Caco-2 (cell line): ENCODE measurements around the gene GTF3A. TPM values are rescaled to one million over a fixed set of nuclear protein-coding genes. Genes with fewer than 3 reads are reported as not detected.

ENCODE experiments used
- BruUV-seq: library from RNA; stranded (reverse); fragments of 400-500 nt; replicated peaks from 2 replicates; lab custom pipeline; 2021; lab: Mats Ljungman, UMichigan
- CTCF ChIA-PET: fragments of 300-600 bp; sonication (Branson Sonifier 250); formaldehyde crosslinking; loops from one replicate; lab custom pipeline; 2022; ENCODE audit warnings: antibody characterized with exemption; lab: Charles Lee
- POLR2A ChIA-PET: fragments of 300-600 bp; sonication (Branson Sonifier 250); formaldehyde crosslinking; loops from one replicate; lab custom pipeline; 2022; ENCODE audit warnings: antibody characterized with exemption; lab: Charles Lee
- DNase-seq, 2 experiments: peaks; one replicate each; pipeline versions ENCODE4 v3.0.0 to v3.0.0-alpha.2; 2020 to 2022
- H3K27me3 ChIP-seq: replicated peaks from 2 replicates; pipeline ENCODE4 v1.6.0; 2011; ENCODE audit warnings: low read length; ENCODE audit not compliant: control insufficient read depth, insufficient read depth
- H3K36me3 ChIP-seq: 2 replicates; pipeline ENCODE4 v1.5.1; 2011; ENCODE audit warnings: low read length; ENCODE audit not compliant: control insufficient read depth, insufficient read depth
- H3K4me1 ChIP-seq: fragments of 250-450 bp; sonication (Bioruptor Pico); 2 replicates; pipeline ENCODE4 v1.5.1; 2020; ENCODE audit warnings: mild to moderate bottlenecking
- H3K4me3 ChIP-seq: 2 replicates; pipeline ENCODE4 v1.5.1; 2011; ENCODE audit warnings: low read depth, mild to moderate bottlenecking, control low read depth, low read length
- H3K9me3 ChIP-seq: fragments of 250-450 bp; sonication (Bioruptor Pico); 2 replicates; pipeline ENCODE4 v1.5.1; 2020; ENCODE audit warnings: mild to moderate bottlenecking, moderate library complexity
- H3K27ac Mint-ChIP-seq: one replicate; pipeline ENCODE4 v1.8.0; 2022; ENCODE audit warnings: mixed read lengths; ENCODE audit not compliant: unreplicated experiment
- H3K27me3 Mint-ChIP-seq: one replicate; pipeline ENCODE4 v1.8.0; 2022; ENCODE audit warnings: mixed read lengths; ENCODE audit not compliant: insufficient read depth, unreplicated experiment
- H3K36me3 Mint-ChIP-seq: one replicate; pipeline ENCODE4 v1.8.0; 2022; ENCODE audit warnings: mild to moderate bottlenecking, mixed read lengths; ENCODE audit not compliant: insufficient read depth, unreplicated experiment
- H3K4me1 Mint-ChIP-seq: one replicate; pipeline ENCODE4 v1.8.0; 2022; ENCODE audit warnings: low read depth, mixed read lengths; ENCODE audit not compliant: unreplicated experiment
- H3K4me3 Mint-ChIP-seq: one replicate; pipeline ENCODE4 v1.8.0; 2022; ENCODE audit warnings: mild to moderate bottlenecking, moderate library complexity, mixed read lengths; ENCODE audit not compliant: unreplicated experiment
- H3K9me3 Mint-ChIP-seq: one replicate; pipeline ENCODE4 v1.8.0; 2022; ENCODE audit warnings: mixed read lengths; ENCODE audit not compliant: unreplicated experiment
- intact Hi-C: fragments of 100-400 bp; cut with micrococcal nuclease; formaldehyde crosslinking; loops from one replicate; pipeline ENCODE4 v1.10.0; 2022; ENCODE audit not compliant: unreplicated experiment
- total RNA-seq: library from RNA; stranded (reverse); gene quantifications from 2 replicates; pipeline ENCODE4 v1.2.3, GENCODE V29; 2022
- TF ChIP-seq, protein P1 (sequence below), 2 experiments: fragments of 200-600 bp in 1 of 2; IDR thresholded peaks; 1 replicate in 1 of 2; 2 replicates in 1 of 2; pipeline versions ENCODE4 v1.5.1 to v1.8.0; 2011 to 2022; ENCODE audit warnings: antibody characterized with exemption in 1 of 2, control low read depth in 1 of 2, inconsistent platforms in 1 of 2, low read depth in 1 of 2, low read length in 1 of 2, mild to moderate bottlenecking in 1 of 2, moderate library complexity in 1 of 2; ENCODE audit not compliant: insufficient read depth in 1 of 2, severe bottlenecking in 1 of 2, unreplicated experiment in 1 of 2

The GTF3A gene
- total RNA-seq, 1 experiment from 2014 or later, result 141 TPM

DNA sequence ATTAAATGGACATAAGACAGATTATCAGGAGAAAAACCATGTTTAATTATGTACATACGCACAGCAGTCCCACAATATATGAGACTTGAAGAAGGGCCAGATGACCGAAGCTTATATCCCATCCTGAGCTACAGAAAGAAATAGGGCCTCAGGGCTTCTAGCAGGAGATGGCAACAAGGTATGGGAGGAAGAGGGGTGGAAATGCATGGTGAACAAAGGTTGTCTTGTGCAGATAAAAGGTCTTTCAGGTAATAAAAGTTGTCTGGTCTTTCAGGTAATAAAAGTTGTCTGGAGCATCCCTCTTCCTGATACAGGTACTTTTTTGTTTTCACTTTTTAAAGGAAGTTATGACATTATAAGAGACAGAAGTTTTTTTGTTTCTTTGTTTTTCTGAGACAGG lies 15.4 kb upstream of the GTF3A start:
- H3K4me3 Mint-ChIP-seq, result no peak overlapping the region
- no peak overlapping the region for H3K4me3 ChIP-seq
- ChIA-PET POLR2A (no interaction called here), CTCF (no interaction called here)
- peaks cover 26% of the 10 kb centered on the region for H3K4me1 ChIP-seq
- BruUV-seq, result no TSS peak
- no peaks in the 10 kb centered on the region for H3K9me3 Mint-ChIP-seq
- no peak overlapping the region for H3K27ac Mint-ChIP-seq
- H3K9me3 ChIP-seq, result no peaks in the 10 kb centered on the region
- intact Hi-C loops, result no loop called here
- H3K4me1 Mint-ChIP-seq, result peaks cover 23% of the 10 kb centered on the region
- no peaks in the 10 kb centered on the region for H3K36me3 ChIP-seq
- H3K27me3 Mint-ChIP-seq, result no peaks in the 10 kb centered on the region
- H3K36me3 Mint-ChIP-seq, result peaks cover 4% of the 10 kb centered on the region
- TF ChIP-seq, protein P1, sequence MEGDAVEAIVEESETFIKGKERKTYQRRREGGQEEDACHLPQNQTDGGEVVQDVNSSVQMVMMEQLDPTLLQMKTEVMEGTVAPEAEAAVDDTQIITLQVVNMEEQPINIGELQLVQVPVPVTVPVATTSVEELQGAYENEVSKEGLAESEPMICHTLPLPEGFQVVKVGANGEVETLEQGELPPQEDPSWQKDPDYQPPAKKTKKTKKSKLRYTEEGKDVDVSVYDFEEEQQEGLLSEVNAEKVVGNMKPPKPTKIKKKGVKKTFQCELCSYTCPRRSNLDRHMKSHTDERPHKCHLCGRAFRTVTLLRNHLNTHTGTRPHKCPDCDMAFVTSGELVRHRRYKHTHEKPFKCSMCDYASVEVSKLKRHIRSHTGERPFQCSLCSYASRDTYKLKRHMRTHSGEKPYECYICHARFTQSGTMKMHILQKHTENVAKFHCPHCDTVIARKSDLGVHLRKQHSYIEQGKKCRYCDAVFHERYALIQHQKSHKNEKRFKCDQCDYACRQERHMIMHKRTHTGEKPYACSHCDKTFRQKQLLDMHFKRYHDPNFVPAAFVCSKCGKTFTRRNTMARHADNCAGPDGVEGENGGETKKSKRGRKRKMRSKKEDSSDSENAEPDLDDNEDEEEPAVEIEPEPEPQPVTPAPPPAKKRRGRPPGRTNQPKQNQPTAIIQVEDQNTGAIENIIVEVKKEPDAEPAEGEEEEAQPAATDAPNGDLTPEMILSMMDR (IDR thresholded peaks at IDR 0.05; ENCODE audit: insufficient read depth in 1 of 2, low read depth in 1 of 2, low read length in 1 of 2, severe bottlenecking in 1 of 2, unreplicated experiment in 1 of 2), result no peak
- H3K27me3 ChIP-seq, result no peaks in the 10 kb centered on the region
- DNase-seq, result no peak

DNA sequence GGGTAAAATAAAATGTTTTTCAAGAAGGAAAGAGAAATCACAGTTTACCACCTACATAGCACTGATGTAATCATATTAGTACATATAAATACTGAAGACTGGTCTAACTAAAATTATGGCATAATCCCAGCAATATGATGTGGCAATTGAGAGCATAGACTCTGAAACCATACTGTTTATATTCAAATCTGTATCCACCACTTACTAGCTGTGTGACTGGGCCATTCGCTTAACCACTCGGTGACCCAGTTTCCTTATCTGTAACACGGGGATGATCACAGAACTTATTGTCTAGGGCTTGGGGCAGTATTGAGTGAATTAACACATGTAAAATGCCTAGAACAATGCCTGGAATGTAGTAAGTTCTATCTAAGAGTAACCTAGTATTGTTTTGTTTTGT lies 13.1 kb upstream of the GTF3A start:
- H3K27ac Mint-ChIP-seq, result no peak overlapping the region
- intact Hi-C loops, result no loop called here
- TF ChIP-seq, protein P1 (IDR thresholded peaks at IDR 0.05; ENCODE audit: insufficient read depth in 1 of 2, low read depth in 1 of 2, low read length in 1 of 2, severe bottlenecking in 1 of 2, unreplicated experiment in 1 of 2), result no peak
- H3K9me3 Mint-ChIP-seq, result no peaks in the 10 kb centered on the region
- Histone ChIP-seq H3K36me3 (no peaks in the 10 kb centered on the region), H3K4me3 (no peak overlapping the region), H3K27me3 (no peaks in the 10 kb centered on the region), H3K9me3 (no peaks in the 10 kb centered on the region), H3K4me1 (peaks cover 6% of the 10 kb centered on the region)
- H3K36me3 Mint-ChIP-seq, result no peaks in the 10 kb centered on the region
- H3K4me3 Mint-ChIP-seq, result no peak overlapping the region
- H3K27me3 Mint-ChIP-seq, result peaks cover 7% of the 10 kb centered on the region
- DNase-seq, result no peak
- ChIA-PET CTCF (no interaction called here), POLR2A (no interaction called here)
- peaks cover 6% of the 10 kb centered on the region for H3K4me1 Mint-ChIP-seq
- no TSS peak for BruUV-seq

DNA sequence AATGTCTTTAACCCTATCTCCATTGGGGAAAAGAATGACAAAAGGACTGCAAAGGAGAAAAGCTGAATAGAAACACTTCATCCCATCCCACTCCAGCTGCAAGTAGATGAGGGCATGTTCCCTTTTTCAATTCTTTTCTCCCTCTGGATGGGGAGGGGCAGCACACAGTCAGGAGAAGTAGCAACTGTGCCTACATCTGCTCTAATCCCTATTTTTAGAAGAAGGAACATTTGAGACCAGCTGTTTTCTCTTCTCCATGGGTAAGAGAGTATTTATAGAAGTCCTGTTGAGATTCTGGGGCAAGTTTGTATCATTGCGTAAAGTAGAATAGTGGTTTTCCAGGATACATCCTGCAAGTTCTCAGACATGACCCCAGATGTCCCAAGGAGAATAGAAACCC lies 9.3 kb upstream of the GTF3A start:
- Mint-ChIP-seq H3K36me3 (no peaks in the 10 kb centered on the region), H3K4me3 (no peak overlapping the region), H3K4me1 (no peaks in the 10 kb centered on the region), H3K27me3 (peaks cover 7% of the 10 kb centered on the region), H3K9me3 (no peaks in the 10 kb centered on the region), H3K27ac (no peak overlapping the region)
- DNase-seq, result no peak
- ChIA-PET POLR2A (no interaction called here), CTCF (no interaction called here)
- intact Hi-C loops, result no loop called here
- Histone ChIP-seq H3K27me3 (no peaks in the 10 kb centered on the region), H3K36me3 (no peaks in the 10 kb centered on the region), H3K4me3 (no peak overlapping the region), H3K9me3 (no peaks in the 10 kb centered on the region), H3K4me1 (no peaks in the 10 kb centered on the region)
- TF ChIP-seq, protein P1 (IDR thresholded peaks at IDR 0.05; ENCODE audit: insufficient read depth in 1 of 2, low read depth in 1 of 2, low read length in 1 of 2, severe bottlenecking in 1 of 2, unreplicated experiment in 1 of 2), result no peak
- BruUV-seq, result no TSS peak
